Epithelial cell of esophagus (primary cell): ENCODE results near the gene DDX27.

Source experiments
- DNase-seq: peaks from one replicate; pipeline ENCODE4 v3.0.0; 2010; ENCODE audit warnings: low read depth
- H3K4me3 ChIP-seq: 2 replicates; pipeline ENCODE4 v1.5.1; 2011; ENCODE audit warnings: mild to moderate bottlenecking, low read length, control low read depth
- TF ChIP-seq, protein P1 (sequence below): IDR thresholded peaks from 2 replicates; pipeline ENCODE4 v1.5.1; 2011; ENCODE audit warnings: low read depth, mild to moderate bottlenecking, low read length, control low read depth, inconsistent platforms; ENCODE audit not compliant: insufficient read depth; ENCODE audit errors: missing control alignments

DDX27 gene, protein sequence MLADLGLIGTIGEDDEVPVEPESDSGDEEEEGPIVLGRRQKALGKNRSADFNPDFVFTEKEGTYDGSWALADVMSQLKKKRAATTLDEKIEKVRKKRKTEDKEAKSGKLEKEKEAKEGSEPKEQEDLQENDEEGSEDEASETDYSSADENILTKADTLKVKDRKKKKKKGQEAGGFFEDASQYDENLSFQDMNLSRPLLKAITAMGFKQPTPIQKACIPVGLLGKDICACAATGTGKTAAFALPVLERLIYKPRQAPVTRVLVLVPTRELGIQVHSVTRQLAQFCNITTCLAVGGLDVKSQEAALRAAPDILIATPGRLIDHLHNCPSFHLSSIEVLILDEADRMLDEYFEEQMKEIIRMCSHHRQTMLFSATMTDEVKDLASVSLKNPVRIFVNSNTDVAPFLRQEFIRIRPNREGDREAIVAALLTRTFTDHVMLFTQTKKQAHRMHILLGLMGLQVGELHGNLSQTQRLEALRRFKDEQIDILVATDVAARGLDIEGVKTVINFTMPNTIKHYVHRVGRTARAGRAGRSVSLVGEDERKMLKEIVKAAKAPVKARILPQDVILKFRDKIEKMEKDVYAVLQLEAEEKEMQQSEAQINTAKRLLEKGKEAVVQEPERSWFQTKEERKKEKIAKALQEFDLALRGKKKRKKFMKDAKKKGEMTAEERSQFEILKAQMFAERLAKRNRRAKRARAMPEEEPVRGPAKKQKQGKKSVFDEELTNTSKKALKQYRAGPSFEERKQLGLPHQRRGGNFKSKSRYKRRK

DNA sequence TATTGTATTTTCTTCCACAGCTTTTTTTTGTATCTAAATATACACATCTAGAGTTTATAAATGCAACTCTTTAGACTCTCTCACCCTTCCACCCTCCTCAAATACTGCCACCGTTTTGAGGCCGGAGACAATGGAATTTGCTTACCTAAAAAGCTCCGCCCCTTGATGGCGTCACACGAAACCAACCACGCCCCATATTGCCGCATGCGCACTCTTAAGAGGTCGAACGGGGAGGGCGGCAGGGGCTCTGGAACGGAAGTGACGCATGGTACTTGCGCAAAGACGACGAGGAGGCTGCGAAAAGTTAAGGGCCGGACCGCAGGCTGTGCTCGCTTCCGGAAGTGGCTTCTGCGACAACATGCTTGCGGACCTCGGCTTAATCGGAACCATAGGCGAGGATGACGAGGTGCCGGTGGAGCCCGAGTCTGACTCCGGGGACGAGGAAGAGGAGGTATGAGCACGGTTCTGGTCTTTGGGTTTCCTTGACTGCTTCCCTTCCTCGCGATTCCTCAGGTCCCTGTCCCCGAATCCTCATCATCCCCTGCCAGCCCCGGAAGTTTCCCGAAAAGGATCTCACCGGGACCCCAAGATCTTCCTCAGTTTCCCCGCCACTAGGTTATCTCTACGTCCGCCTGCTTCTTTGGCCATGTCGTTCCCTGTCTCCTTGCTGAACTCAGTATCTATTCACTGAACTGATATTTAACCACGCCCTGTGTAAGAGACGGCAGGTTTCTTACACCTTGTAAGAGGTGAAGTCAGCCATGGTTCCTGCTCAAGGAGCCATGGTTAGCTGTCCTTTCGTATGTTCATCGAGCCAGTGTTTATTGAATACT is at the start of gene DDX27:
Gene DDX27, plus strand, starts transcription at position 326 of the 833 bp plus-strand sequence. Its CDS starts 33 bp downstream, at position 359.
- TF ChIP-seq, protein P1, sequence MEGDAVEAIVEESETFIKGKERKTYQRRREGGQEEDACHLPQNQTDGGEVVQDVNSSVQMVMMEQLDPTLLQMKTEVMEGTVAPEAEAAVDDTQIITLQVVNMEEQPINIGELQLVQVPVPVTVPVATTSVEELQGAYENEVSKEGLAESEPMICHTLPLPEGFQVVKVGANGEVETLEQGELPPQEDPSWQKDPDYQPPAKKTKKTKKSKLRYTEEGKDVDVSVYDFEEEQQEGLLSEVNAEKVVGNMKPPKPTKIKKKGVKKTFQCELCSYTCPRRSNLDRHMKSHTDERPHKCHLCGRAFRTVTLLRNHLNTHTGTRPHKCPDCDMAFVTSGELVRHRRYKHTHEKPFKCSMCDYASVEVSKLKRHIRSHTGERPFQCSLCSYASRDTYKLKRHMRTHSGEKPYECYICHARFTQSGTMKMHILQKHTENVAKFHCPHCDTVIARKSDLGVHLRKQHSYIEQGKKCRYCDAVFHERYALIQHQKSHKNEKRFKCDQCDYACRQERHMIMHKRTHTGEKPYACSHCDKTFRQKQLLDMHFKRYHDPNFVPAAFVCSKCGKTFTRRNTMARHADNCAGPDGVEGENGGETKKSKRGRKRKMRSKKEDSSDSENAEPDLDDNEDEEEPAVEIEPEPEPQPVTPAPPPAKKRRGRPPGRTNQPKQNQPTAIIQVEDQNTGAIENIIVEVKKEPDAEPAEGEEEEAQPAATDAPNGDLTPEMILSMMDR = no peak

DNA sequence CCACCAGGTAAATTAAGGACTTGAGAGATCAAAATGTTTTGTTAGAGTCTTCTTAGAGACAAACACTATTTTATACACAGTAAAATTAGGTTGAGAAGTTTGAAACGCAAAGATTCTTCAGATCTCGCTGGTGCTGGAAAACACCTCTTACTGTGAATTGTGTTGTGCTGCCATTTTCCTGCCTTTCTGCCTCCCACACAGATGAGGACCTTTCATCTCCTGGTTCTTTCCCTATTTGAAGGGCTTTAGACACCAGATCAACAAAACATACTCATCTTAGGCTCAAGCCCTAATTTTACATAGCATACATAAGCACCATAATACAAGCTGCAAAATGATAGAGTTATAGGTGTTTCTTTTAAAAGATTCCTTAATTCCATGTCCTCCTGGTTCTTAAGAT is 49.7 kb upstream of the DDX27 start:
- TF ChIP-seq, protein P1 = no peak
- DNase-seq = no peak
- H3K4me3 ChIP-seq = no peak overlapping the region

More for the DNA sequence above, at the start of gene DDX27:
- DNase-seq = peak; percentile 99
- H3K4me3 ChIP-seq = peak within 1 kb of the TSS; percentile 100

DNA sequence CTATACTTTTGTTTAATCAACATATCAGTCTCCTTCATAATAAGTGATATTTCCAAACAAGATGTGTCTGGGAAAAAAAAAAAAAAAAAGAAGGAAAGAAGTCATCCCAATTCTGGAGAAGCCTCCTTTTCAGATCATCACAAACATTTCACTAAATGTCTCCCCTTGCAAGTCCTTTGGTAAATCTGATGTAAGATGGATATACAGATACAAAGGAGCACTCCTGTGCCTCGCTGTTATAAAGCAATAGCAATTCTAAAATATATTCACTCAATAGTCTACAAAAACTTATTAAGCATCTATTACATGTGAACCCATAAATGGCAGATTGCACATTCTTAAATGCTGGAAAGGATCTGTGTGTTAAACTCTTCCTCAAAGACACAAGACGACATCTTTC is 48.5 kb upstream of the DDX27 start:
- no peak overlapping the region for H3K4me3 ChIP-seq
- TF ChIP-seq, protein P1 = no peak
- DNase-seq = no peak

DNA sequence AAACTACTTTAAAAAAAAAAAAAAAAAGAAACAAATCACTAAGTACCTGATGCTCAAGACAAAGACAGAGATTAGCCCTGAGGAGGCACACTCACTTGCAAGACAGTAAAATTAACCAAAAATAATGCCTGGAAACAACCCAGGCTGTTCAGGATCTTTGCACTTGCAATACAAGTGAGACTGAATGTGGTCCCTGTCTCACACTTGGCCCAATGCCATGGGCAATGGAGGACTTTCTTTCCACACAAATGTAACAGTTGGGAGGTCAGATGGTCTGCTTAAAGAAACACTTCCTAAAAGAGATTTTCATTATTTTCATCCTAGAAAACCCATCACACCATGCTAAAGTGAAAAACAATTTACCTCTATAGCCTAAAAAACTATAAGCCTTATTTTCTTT is 47.3 kb upstream of the DDX27 start:
- no peak overlapping the region for H3K4me3 ChIP-seq
- DNase-seq = no peak
- TF ChIP-seq, protein P1 = no peak

DNA sequence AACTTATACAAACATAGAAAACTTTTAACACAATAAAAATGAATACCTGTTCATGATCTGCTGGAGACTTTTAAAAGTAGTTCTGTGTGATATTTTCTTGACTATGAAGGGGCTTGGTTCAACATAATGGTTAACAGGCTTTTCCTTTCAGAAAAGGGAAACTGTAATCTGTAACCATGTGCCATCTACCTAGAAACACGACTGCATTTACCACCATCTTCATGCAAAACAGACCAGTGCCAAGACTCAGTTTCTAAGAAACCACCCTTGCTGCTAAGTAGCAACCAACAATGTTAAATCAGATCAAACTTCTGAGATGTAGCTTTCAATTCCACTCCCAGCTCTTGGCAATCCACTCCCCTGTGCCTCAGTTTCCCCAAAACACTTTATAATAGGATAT is 46.8 kb upstream of the DDX27 start:
- DNase-seq = no peak
- TF ChIP-seq, protein P1 = no peak
- no peak overlapping the region for H3K4me3 ChIP-seq

DNA sequence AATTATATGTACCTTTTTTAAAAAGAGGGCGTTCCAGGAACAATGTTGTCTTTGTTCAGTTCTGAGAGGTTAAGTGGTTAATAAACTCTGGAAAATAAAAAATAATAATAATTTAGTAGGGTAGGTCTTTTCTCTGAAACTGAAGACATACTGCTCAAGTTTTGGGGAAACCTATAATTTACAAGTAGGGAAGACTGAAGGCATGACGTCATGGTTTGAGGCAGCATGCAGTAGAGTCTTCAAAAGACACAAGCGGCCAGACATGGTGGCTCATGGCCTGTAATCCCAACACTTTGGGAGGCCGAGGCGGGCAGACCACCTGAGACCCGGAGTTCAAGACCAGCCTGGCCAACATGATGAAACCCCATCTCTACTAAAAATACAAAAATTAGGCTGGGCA is 45.0 kb upstream of the DDX27 start:
- no peak overlapping the region for H3K4me3 ChIP-seq
- TF ChIP-seq, protein P1 = no peak
- DNase-seq = no peak
